ENCODE measurements around the gene PLEKHG4B.

DNA sequence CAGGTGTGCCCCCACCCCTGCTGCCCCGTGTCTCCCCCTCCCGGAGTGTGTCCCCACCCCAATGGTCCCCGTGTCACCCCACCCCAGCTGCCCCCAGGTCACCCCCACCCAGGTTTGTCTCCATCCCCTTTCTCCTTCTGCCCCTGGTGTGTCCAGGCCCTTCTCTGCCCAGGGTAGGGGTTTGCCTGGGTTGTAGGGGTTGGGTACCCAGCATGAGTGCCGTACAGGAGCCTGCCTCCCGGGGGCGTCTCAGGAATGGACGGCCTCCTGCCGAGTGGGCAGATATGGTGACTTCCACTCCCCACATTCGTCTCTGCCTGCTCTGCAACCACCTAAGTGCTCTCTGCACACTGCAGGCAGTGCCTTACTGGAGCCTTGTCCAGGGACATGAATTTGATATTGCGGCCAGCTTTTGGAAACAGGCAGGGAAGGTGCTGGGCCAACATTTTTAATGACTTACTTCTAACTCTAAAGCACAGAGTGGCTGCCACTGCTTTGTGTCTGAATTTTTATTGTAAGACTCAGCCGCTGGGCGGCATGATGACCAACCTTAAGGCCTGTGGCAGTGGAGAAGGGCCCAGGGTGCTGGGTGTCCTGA, 106.0 kb downstream of the PLEKHG4B start:
- TF ChIP-seq, protein P1, sequence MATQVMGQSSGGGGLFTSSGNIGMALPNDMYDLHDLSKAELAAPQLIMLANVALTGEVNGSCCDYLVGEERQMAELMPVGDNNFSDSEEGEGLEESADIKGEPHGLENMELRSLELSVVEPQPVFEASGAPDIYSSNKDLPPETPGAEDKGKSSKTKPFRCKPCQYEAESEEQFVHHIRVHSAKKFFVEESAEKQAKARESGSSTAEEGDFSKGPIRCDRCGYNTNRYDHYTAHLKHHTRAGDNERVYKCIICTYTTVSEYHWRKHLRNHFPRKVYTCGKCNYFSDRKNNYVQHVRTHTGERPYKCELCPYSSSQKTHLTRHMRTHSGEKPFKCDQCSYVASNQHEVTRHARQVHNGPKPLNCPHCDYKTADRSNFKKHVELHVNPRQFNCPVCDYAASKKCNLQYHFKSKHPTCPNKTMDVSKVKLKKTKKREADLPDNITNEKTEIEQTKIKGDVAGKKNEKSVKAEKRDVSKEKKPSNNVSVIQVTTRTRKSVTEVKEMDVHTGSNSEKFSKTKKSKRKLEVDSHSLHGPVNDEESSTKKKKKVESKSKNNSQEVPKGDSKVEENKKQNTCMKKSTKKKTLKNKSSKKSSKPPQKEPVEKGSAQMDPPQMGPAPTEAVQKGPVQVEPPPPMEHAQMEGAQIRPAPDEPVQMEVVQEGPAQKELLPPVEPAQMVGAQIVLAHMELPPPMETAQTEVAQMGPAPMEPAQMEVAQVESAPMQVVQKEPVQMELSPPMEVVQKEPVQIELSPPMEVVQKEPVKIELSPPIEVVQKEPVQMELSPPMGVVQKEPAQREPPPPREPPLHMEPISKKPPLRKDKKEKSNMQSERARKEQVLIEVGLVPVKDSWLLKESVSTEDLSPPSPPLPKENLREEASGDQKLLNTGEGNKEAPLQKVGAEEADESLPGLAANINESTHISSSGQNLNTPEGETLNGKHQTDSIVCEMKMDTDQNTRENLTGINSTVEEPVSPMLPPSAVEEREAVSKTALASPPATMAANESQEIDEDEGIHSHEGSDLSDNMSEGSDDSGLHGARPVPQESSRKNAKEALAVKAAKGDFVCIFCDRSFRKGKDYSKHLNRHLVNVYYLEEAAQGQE (IDR thresholded peaks at IDR 0.05; ENCODE audit: low read depth) = no peak
- TF ChIP-seq YY1 (IDR thresholded peaks at IDR 0.05; ENCODE audit: low read depth) = no peak

Measured in Ishikawa (cell line).